Nephron progenitor cell (in vitro differentiated cells): ENCODE data around the gene RPL41.

ENCODE experiments used
- DNase-seq: peaks from one replicate; pipeline ENCODE4 v3.0.0; 2021
- H3K27ac Mint-ChIP-seq: 2 replicates; pipeline ENCODE4 v1.8.0; 2021; ENCODE audit warnings: mild to moderate bottlenecking, moderate library complexity, mixed read lengths
- H3K27me3 Mint-ChIP-seq: 2 replicates; pipeline ENCODE4 v1.8.0; 2021; ENCODE audit warnings: mild to moderate bottlenecking, low read depth, mixed read lengths; ENCODE audit not compliant: poor library complexity
- H3K36me3 Mint-ChIP-seq: 2 replicates; pipeline ENCODE4 v1.8.0; 2021; ENCODE audit warnings: low read depth, mixed read lengths
- H3K4me1 Mint-ChIP-seq: 2 replicates; pipeline ENCODE4 v1.8.0; 2021; ENCODE audit warnings: mixed read lengths
- H3K4me3 Mint-ChIP-seq: 2 replicates; pipeline ENCODE4 v1.8.0; 2021; ENCODE audit warnings: mild to moderate bottlenecking, moderate library complexity, mixed read lengths
- H3K9me3 Mint-ChIP-seq: 2 replicates; pipeline ENCODE4 v1.8.0; 2021; ENCODE audit warnings: mild to moderate bottlenecking, moderate library complexity, mixed read lengths
- CTCF ChIP-seq: fragments of 200-600 bp; sonication (generic); IDR thresholded peaks from 2 replicates; pipeline ENCODE4 v1.5.0; 2021; ENCODE audit warnings: antibody characterized with exemption

RPL41 gene

DNA sequence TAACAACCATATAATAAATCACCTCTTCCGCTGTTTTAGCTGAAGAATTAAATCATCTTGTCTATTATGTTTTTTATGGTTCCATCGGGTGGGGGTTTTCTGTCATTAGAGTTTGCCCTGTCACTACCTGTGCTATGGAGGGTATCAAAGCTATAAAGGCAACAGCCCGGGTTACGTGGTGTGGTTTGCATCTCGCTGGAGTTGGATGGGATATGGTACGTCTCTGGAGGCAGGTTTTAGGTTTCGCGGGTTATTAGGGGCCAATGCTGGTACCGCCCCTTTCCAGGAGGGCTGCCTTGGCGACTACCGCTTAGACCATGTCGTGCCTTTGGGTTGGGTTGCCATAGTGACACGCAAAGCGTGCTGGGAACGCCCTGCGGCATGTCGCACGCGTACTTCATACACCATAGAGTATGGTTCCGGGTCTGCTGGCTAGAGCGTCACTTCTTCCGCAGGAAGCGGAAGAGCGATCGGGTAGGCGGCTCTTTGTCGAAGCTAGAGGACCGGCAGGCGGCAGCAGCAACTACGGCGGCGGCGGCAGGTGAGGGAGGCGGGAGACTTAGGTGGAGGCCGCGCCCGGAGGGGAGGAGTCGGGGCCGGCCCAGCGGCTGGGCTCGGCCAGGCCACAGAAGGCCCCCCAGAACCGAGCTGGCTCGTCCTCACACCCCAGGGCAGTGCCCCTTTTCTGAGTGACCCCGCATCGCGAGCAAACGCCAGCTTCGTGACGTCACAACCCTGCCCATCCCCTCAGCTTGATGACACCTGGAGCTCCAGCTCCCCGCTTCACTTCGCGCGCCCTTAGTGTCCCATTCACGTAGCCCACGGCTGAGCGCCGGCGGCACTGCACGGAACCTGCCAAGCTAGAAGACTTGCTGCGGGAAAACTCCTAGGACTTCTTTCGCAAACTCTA, 1.6 kb downstream of the RPL41 start, which contains the start of gene ZC3H10:
TSS of gene ZC3H10 (plus strand) at position 489 of the 910 bp plus-strand sequence. CDS start 2,297 bp downstream, outside the sequence.
- peaks cover 55% of the 10 kb centered on the region for H3K4me1 Mint-ChIP-seq
- peak within 1 kb of the TSS; percentile 100 for H3K27ac Mint-ChIP-seq
- peak; percentile 20 for TF ChIP-seq CTCF
- H3K36me3 Mint-ChIP-seq, result peaks cover 41% of the 10 kb centered on the region
- DNase-seq, result peak; percentile 94
- H3K9me3 Mint-ChIP-seq, result no peaks in the 10 kb centered on the region
- peaks cover 7% of the 10 kb centered on the region for H3K27me3 Mint-ChIP-seq
- H3K4me3 Mint-ChIP-seq, result peak within 1 kb of the TSS; percentile 98

DNA sequence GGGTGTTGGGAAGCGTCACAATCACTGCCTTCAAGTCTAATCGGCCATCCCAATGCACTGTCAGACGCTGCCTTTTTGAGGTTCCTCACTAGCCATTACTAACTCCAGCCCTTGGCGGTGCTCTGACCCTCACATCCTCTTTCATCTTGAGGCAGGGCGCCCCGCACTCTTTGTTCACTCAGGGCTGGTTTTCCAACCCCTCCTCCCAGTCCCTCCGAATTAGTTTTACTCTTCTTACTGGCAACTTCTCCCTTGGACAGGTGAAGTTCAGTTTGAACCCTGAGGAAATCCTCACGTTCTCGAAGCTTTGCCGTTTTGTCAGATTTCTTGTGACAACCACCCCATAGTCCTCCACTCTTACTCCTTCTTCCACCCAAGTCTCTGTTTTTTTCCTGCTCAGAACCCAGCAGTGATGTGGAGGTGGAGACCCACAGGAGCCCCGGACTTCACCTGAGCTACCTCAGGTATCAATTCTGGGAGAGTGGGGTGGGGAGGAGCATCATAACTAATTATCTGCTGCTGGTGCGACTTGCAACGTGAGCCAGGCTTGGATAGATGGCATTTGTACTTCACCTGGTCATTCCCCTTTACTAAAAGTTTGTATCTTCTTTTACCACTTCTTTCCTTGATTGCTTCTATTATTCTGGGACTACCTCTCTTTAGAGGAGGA, 2.4 kb downstream of the RPL41 start:
- Mint-ChIP-seq H3K9me3 (no peaks in the 10 kb centered on the region), H3K4me3 (peak overlapping the region; percentile 98), H3K4me1 (peaks cover 55% of the 10 kb centered on the region), H3K36me3 (peaks cover 33% of the 10 kb centered on the region), H3K27ac (peak overlapping the region; percentile 92), H3K27me3 (peaks cover 7% of the 10 kb centered on the region)
- TF ChIP-seq CTCF, result no peak
- DNase-seq, result no peak

- DNase-seq, result peak; percentile 74
- Mint-ChIP-seq H3K36me3 (peaks cover 28% of the 10 kb centered on the region), H3K4me1 (peaks cover 55% of the 10 kb centered on the region), H3K27me3 (peaks cover 7% of the 10 kb centered on the region), H3K9me3 (no peaks in the 10 kb centered on the region), H3K27ac (peak overlapping the region; percentile 92), H3K4me3 (peak overlapping the region; percentile 98)
- peak; percentile 64 for TF ChIP-seq CTCF
Measured at GRCh38 chr12:56119361-56119796, 2.9 kb downstream of the RPL41 start.

GRCh38 chr12:56120158-56120846, 3.9 kb downstream of the RPL41 start:
- Mint-ChIP-seq H3K36me3 (peaks cover 26% of the 10 kb centered on the region), H3K9me3 (no peaks in the 10 kb centered on the region), H3K4me1 (peaks cover 55% of the 10 kb centered on the region), H3K27me3 (peaks cover 7% of the 10 kb centered on the region), H3K4me3 (peak overlapping the region; percentile 98), H3K27ac (peak overlapping the region; percentile 83)
- DNase-seq, result no peak
- TF ChIP-seq CTCF, result no peak

GRCh38 chr12:56121204-56121870, 4.9 kb downstream of the RPL41 start:
- no peak for DNase-seq
- Mint-ChIP-seq H3K4me1 (peaks cover 60% of the 10 kb centered on the region), H3K4me3 (no peak overlapping the region), H3K27me3 (peaks cover 7% of the 10 kb centered on the region), H3K36me3 (peaks cover 26% of the 10 kb centered on the region), H3K9me3 (no peaks in the 10 kb centered on the region), H3K27ac (no peak overlapping the region)
- TF ChIP-seq CTCF, result no peak
